ENCODE measurements around the gene ASIC4.

ASIC4 gene

GRCh38 chr2:219551441-219552381 lies 37.4 kb downstream of the ASIC4 start:
- DNase-seq (ENCODE audit: low read depth in 2 of 2), result no peak

- DNase-seq (ENCODE audit: low read depth in 2 of 2), result peak; percentile 54 to 76
These were observed 38.3 kb downstream of the ASIC4 start for GRCh38 chr2:219552382-219553167.

- DNase-seq (ENCODE audit: low read depth in 2 of 2), result no peak
These were observed 38.8 kb downstream of the ASIC4 start for GRCh38 chr2:219553168-219553417.

GRCh38 chr2:219553463-219553963 lies 39.2 kb downstream of the ASIC4 start:
- no peak for DNase-seq (ENCODE audit: low read depth in 2 of 2)

GRCh38 chr2:219554350-219554749 lies 40.1 kb downstream of the ASIC4 start:
- no peak for DNase-seq (ENCODE audit: low read depth in 2 of 2)

- no peak for DNase-seq (ENCODE audit: low read depth in 2 of 2)
These were observed 41.7 kb downstream of the ASIC4 start for GRCh38 chr2:219555956-219556355.

- DNase-seq (ENCODE audit: low read depth in 2 of 2), result no peak
These were observed 42.1 kb downstream of the ASIC4 start for GRCh38 chr2:219556413-219556812.

- DNase-seq (ENCODE audit: low read depth in 2 of 2), result no peak
These were observed 43.0 kb downstream of the ASIC4 start for GRCh38 chr2:219557320-219557719.

GRCh38 chr2:219557791-219558785 lies 43.8 kb downstream of the ASIC4 start:
- DNase-seq (ENCODE audit: low read depth in 2 of 2), result no peak

GRCh38 chr2:219559156-219559915 lies 45.1 kb downstream of the ASIC4 start:
- DNase-seq (ENCODE audit: low read depth in 2 of 2), result no peak

GRCh38 chr2:219560037-219560892 lies 46.0 kb downstream of the ASIC4 start:
- DNase-seq (ENCODE audit: low read depth in 2 of 2), result no peak

- no peak for DNase-seq (ENCODE audit: low read depth in 2 of 2)
These were observed 46.6 kb downstream of the ASIC4 start for GRCh38 chr2:219560893-219561178.

- no peak for DNase-seq (ENCODE audit: low read depth in 2 of 2)
These were observed 47.1 kb downstream of the ASIC4 start for GRCh38 chr2:219561179-219562048.

GRCh38 chr2:219562049-219563020 lies 48.1 kb downstream of the ASIC4 start:
- no peak for DNase-seq (ENCODE audit: low read depth in 2 of 2)

- DNase-seq (ENCODE audit: low read depth in 2 of 2), result no peak
These were observed 49.1 kb downstream of the ASIC4 start for GRCh38 chr2:219563271-219563928.

GRCh38 chr2:219565130-219566080 lies 51.1 kb downstream of the ASIC4 start:
- no peak for DNase-seq (ENCODE audit: low read depth in 2 of 2)
